HG03571 (cell line): ENCODE results near the gene OR6M1.

Experiments used
- ATAC-seq: cut with Tn5 transposase; IDR thresholded peaks from one replicate; pipeline ENCODE4 v1.9.1; 2021; ENCODE audit not compliant: unreplicated experiment

Gene OR6M1

DNA sequence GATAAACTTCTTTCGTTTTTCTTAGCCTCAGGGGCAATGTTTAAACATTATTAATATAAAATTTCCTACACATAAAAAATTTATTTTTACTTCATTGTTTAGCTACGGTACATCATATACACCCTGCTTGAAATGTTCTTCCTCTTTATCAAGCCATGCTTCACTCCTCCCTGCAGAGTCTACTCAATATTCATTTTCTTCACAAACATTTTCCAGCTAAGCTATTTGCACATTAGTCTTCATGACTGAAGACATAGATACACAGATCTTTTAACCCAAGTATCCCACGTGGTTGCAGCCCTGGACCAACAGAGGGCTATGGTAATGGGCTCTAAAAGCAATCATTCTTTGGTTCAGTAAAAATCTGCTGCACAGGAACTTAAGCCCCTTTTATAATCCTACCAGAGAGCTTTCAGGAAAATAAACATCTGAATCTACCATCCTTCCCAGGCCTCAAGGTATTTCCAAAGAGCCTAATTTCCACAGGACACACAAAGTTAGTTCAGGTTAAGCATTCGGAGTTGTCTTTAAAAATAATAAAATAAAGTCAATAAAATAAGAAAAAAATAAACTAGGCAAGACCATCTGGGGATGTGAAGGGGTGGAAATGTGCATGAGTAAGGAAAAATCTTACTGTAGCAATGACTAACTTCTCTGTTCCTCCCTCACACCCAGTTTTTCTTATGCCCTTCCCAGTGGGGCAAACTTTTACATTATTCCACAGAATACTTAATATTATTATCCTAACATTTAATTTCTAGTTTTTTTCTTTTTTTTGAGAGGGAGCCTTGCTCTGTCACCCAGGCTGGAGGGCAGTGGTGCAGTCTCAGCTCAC is 30.2 kb downstream of the OR6M1 start:
- no peak for ATAC-seq

DNA sequence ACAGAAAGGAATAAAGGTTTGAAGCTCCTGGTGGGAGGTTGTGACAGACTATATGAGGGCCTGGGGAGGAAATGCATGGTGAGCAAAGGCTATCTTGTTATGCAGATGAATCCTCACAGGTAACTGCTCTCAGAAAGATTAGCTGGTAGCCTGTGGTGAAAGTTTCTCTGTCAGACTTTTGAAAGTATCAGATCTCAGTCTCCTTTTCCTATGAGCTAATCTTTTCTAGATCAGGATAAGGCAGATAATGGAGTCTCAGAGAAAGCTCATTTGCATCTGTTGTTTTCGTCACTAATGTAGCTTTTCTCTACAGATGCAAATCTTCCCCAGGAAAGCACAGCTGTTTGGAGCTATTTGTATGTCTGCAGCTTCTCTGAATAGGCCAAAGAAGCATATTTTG is 30.9 kb downstream of the OR6M1 start:
- ATAC-seq: no peak

DNA sequence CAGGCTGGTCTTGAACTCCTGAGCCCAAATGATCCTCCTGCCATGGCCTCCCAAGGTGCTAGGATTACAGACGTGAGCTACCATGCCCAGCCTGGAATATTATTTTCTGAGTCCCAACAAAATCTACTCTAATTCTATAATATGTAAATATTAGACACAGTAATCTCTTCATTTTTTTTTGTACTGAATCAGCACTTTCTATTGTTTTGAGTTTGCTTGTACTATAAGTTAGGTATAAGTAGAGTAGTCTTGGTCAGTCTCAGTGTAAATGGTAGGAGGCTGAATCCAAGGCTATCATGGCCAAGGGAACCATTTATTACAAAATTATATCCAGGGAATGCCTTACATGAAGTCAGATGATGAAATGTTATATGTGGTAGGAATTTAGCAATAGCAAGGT is 32.2 kb downstream of the OR6M1 start:
- no peak for ATAC-seq

DNA sequence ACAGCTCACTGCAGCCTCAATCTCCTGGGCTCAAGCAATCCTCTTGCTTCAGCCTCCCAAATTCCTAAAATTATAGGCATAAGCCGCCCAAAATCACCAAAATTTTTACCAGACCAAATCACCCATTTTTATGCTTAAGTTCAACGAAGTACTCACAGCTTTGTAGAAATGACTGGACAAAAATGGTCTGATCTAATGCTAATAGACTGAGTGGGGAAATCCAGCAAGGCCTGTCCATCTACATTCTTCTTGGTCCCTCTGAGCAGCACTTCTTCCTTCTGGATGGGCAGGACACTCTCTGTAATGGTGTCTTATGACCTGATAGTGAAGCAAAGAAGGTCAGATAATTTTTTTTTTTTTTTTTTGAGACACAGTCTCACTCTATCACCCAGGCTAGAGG is 33.1 kb downstream of the OR6M1 start:
- no peak for ATAC-seq

DNA sequence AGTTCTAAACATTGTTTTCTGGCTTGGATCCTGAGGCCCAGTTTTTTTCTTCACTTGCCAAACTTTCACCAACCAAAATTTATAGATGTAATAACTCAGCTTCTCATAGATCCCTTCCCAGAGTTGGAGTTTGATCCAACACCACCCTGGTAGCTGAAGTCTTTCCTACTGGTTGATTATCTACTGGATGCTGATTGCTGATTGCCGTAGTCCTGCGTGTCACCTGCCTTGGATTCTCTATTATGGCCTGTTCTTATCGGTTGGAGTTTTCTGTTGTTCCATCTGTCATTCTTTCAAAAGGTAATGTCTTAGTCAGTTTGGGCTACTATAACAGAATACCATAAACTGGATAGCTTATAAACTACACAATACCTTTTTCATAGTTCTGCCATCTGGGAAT is 34.5 kb downstream of the OR6M1 start:
- no peak for ATAC-seq

DNA sequence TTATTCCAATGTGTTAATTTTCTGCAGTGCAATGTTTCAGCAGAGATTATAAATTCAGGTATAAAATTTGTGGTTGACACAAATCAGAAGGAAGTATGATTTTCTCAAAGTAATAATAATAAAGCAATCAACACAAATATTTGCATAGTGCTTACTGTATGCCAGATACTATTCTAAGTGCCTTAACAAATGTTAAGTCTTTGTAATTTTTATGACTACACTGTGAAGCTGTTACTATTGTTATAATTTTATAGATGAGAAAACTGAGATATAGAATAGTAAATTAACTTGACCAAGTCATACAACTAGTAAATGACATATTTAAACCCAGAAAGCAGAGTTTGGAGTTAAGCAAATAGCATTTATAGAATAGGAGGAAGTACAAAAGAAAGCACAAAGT is 35.4 kb downstream of the OR6M1 start:
- ATAC-seq: no peak

DNA sequence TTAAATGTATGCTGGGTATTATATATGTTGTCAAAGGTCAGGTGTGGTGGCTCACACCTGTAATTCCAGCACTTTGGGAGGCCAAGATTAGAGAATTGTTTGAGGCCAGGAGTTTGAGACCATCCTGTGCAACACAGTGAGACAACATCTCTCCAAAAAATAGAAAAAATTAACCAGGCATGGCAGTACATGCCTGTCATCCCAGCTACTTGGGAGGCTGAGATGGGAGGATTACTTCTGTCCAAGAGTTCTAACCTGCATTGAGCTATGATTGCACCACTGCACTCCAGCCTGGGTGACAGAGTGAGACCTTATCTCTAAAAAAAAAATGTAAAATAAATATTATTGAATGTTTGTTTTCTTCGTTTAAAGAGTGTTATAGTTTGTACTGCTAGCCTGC is 40.5 kb downstream of the OR6M1 start:
- ATAC-seq: no peak

DNA sequence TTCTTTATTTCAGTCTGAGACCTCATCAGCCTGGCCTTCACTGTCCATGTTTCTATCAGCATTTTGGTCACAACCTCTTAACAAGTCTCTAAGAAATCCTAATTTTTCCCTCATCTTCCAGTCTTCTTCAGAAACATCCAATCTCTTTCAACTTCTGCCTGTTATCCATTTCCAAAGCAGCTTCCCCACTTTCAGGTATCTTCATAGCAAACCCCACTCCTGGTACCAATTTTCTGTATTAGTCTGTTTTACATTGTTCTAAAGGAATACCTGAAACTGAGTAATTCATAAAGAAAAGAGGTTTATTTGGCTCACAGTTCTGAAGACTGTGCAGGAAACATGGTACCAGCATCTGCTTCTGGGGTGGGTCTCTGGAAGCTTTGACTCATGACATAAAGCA is 43.7 kb downstream of the OR6M1 start:
- no peak for ATAC-seq

DNA sequence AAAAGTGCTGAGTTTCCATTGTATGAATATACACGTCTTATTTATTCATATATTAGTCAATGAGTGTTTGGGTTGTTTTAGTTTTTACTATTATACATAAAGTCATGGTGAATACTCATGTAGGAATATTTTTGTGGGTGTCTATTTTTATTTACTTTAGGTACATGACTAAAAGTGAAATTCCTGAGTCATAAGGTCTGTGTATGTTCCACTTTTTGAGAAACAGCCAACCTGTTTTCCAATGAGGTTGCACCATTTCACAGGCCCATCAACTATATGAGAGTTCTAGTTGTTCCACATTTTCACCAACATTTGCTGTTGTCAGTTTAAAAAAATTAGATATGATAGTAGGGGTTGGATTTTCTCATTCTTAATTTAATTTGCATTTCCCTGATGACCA is 45.3 kb downstream of the OR6M1 start:
- ATAC-seq: peak; percentile 63

DNA sequence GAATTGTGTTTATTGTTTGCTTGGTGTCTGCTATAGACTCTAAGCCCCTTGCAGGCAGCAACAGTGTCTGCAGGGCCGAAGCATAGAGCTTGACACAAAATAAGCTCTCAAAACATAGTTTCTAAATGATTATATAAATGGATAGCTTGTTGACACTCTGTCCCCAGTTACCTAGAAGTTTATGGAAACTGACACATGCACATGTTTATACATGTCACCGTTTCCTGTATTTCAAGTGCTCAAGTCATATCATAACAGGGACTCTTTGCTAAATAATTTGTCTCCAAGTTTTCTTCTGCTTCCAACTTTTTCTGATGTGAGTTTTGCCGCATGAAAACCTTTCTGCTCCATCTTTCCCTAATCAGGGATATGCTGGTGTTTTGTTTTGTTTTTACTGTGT is 48.2 kb downstream of the OR6M1 start:
- no peak for ATAC-seq

DNA sequence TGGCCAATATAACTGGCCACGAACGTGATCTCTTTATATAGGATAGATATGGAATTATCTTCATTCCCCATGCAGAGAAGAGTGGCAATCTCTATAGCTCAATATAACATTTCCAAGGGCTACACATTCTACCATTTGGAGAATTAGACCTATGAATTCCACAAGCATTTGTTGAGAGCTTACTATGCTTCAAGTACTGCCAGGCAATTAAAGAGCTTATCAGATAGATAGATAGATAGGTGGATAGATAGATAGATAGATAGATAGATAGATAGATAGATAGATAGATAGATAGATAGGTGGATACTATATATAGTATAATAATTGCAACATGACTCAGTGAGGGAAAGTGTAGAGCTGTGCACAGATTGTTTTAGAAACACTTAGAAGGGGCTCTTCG is 50.3 kb downstream of the OR6M1 start:
- ATAC-seq: no peak
